ENCODE results near the gene TAF13.
A peak's percentile ranks its signal among the peaks of the same experiment; 100 is the strongest.

Gene TAF13, protein sequence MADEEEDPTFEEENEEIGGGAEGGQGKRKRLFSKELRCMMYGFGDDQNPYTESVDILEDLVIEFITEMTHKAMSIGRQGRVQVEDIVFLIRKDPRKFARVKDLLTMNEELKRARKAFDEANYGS

DNA sequence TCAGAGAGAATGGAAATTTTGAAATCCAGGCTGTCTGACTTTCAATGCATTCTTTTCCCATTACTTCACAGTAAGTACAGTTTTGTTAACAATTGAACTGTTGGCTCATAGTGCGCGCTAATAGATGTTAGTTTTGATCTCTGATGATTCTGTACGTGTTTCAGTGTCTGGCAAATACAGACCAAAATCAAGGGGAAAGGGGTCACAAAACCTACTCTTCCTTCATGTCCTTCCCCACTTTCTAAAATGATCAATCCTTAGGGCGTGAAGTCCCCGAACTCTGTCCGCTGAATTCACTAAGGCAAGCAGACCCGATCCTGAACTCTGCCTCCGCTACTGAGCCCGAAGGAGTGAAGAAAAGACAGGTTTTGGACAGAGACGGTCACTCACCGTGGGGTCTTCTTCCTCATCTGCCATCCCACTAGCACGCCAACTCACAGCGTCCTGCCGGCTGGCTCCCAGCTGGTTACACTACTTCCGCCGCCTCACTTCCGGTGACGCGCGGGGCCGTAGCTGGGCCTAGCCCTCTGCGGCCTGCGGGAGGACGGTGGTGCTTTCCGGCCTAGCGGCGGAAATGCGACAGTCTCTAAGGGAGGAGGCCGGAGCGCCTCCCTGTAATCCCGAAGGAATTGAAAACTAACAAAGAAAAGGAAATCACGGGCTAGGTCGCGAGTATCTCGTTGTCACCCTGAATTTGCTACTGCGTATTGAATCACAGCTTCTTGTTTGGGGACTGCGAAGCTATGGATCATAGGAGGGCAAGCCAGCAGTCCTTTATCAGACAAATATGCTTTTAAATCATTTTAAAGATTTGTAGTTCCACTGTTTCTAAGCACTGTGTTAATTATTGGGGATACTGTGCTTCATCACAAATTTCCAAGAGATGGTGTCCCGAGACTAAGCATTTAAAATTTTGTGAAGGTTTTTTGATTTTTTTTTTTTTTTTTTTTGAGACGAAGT, at the start of gene TAF13:
Gene TAF13 (minus strand): TSS at position 473 of the 960 bp plus-strand sequence. CDS start 56 bp downstream, at position 417.
- peak; percentile 79 to 95 (median 92) for DNase-seq

DNA sequence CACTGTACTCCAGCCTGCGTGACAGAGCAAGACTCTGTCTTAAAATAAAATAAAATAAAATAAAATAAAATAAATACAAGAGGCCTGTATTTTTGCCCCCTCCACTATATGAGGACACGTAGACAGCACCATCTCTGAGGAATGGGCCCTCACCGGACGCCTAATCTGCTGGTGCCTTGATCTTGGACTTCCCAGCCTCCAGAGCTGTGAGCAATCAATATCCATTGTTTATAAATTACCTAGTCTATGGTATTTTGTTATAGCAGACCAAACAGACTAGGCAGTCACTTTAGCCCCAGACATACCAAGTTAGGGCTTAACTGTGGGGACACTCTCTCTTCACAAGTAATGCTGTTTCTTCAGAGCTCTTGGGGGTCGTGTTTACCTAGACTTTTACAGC, 44.6 kb upstream of the TAF13 start:
- no peak for DNase-seq

DNA sequence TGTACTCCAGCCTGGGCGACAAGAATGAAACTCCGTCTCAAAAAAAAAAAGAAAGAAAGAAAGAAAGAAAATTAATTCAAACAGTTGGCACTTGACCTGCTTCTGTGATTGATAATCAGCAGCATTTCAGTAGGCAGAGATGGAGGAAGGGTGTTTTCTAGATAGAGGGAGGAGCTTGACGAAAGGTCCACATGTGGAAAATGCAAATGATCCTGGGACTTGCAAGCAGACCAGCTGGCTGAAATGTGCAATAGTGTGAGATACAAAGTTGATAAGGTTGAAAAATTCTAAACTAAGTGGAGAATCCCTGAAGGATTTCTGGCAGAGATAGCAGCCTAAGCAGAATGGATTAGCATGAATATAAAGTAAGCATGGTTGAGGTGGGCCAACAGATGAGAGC, 42.3 kb upstream of the TAF13 start:
- DNase-seq: no peak

DNA sequence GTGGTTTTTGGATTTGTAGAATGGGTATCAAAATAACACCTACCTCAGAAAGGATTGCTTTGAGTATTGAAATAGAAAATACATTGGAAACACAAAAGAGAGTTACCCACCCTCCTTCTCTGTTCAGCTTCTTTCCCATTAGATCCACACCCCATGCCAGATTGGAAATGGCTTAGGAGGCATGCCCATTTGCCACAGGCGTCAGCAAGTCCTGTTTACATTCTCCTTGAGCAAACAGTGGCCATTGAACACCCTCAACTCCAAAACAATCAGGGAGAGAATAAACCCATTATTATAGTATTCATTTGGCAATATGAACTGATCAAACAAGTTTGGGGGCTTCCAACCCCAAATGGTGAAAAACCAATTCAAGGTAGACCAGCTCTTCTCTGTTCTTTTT, 40.5 kb upstream of the TAF13 start:
- DNase-seq: no peak

DNA sequence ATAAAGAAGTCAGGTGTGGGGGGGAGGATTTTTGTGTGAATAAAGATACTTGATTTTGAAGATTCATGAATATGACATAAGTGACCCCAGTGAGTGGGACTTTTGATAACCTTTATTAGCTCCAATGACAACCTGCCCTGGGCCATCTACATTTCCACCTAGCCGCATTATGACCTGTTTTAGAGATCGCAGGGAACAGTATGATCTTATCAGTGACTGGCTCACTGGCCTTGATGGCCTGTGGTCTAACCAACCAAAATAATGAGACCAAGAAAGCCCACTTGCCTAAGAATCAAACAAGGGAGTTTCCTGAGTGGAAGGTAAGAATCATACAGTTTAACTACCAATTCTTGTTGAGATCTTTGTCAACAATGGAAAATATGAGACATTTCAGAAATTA, 39.9 kb upstream of the TAF13 start:
- DNase-seq: no peak

DNA sequence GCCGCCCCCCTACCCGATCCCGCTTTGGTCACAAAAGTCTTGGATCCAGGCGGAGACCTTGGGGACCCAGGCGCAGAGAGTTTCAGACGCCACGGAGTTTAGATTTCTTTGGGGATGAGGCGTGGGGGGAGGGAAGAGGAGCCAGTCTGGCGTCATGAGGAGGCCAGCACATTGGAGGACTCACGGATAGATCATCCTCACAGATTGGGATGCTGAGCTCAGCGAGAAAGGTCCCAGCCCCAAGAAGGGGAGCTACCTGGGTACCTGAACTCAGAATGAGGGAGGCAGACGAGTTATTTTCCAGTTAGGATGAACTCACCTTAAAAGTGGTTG, 38.5 kb upstream of the TAF13 start:
- DNase-seq: peak in 1 of 14 donors; percentile 32

DNA sequence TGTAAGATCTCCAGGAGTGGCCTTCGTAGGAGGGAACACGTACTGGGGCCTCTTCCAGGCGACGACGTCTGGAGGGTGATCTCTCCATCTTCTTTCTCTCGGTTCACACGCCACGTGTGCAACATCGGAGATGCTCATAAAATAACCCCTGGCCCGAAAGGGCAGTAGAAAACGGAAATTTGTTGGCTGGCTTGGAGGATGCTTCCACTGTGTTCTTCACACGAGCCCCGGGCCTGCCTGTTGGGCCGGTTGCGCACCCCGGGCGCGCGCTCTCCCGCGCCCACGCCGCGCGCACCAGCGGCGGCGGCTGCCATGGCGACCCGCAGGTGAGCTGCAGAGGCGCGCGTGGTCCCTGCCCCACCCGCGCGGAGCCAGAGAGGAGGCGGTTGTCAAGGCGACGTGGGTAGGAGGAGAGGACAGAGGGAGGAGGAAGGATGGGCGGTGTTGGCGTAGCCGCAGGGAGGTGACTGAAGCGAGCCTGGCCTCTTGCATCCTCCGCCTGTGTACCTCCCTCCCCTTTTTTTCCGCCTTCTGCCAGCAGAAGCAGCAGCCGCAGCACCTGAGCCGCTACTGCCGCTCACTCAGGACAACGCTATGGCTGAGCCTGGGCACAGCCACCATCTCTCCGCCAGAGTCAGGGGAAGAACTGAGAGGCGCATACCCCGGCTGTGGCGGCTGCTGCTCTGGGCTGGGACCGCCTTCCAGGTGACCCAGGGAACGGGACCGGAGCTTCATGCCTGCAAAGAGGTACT, 38.0 kb upstream of the TAF13 start, which contains the start of gene ELAPOR1:
Gene ELAPOR1 (plus strand): TSS at position 526 of the 752 bp plus-strand sequence. CDS start 69 bp downstream, at position 595.
- DNase-seq: peak in 8 of 14 donors; percentile 4 to 86 (median 22)

DNA sequence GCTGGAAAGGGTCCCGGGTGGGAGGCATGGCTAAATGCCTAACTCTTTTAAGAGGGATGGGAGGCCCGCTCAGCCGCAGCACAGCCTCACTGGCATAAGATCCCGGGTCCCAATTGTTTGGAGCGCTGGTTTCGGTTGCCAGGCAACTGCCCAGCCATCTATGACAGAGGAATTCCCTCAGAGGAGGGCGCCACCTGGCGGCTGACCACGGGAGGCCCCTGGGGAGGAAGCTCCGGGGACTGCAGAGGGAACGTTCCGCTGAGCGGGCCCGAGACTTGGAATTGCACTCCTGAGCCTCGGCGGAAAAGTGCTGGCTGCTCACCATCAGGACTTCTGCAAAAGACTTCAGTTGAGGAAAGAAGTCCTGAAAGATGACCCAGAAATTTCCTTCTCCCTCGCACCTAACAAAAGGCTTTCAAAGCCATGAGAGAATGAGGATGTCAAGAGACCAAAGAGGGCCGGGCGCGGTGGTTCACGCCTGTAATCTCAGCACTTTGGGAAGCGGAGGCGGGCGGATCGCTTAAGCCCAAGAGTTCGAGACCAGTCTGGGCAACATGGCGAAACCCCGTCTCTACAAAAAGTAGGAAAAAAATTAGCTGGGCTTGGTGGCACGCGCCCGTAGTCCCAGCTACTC, 37.0 kb upstream of the TAF13 start:
- peak; percentile 5 to 91 (median 80) for DNase-seq

DNA sequence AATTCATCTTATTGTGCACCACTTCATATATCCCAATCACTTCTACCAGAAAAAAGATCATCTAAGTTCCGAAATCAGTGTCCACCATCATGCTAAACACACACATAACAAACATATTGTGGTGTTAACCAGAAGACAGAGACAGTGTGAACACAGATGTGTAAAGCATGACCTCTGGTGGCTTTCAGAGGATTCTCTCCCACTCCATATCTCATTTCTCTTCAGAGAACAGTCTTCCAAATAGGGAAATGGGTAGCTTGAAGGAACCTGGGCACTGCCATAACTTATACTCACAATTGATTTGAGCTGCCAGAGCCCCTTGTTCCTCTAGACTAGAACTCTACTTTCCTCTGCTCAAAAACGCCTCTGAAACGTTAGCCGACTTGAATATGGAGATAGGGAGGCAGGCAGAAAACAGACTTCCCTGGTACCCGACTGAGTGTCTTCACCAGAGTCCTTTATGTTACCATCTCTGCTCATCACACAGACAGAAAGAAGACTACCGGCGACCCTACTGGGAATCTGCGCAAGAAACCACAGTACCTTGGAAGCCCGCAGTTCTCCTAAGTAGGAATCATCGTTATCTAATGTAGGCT, 36.4 kb upstream of the TAF13 start:
- peak in 1 of 14 donors; percentile 44 for DNase-seq

DNA sequence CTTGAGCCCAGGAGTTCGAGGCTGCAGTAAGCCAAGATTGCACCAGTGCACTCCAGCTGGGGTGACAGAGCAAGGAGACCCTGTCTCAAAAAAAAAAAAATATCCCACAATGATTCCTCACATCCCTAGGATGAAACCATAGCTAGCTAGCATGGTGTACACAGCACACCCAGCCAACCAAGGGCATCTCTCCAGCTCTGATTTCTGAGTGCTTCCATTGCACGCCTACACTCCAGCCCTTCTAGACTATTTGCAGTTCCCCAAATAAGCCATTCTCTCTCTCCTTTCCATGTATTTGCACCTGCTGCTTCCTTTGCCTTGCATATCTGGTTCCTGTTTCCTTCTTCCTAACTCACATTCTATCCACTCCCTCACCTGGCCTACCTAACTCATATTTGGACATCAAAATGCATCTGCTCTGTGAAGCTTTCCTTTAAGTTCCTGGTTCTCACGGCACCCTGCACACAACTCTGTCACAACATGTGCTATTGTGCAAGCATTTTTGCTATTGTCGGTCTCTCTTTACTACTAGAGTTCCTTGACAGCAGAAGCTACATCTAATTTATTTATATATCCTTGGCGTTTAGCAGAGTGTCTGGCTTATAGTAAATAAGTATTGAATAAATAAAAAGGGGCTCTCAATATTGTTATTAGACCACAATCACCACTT, 35.7 kb upstream of the TAF13 start:
- no peak for DNase-seq

DNA sequence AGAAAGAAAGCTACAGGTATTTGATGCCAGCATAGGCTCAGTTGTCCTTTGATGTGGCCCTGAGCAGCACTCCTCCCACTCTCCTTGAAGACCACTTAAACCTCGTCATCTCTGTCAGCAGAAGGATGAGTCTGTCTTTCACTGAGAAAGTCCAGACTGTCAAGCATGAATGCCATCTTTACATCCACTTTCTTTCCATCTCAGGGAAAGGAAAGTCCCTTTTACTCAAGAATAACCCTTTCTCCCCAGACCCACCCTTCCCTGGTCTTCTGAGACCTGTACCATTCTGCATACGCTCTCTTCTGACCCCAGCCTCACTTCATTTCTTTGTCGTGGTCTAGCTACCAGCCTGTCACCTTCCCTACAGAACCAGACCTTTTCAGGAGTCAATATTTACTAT, 34.1 kb upstream of the TAF13 start:
- DNase-seq: no peak

DNA sequence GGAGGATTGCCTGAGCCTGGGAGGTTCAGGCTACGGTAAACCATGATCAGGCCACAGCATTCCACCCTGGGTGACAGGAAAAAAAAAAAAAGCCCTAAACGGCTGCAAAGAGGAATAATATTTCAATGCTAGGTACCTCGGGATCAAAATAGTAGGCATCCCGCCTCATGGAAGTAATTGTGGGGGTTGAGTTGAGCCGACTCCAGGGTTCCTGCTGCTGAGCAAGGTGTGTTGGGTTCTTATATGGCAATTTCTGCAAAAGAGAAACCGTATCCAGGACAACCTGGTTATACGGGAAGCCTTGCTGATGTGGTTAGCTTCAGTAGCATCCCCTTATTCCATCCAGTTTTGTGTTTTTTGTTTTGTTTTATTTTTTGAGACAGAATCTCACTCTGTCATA, 32.0 kb upstream of the TAF13 start:
- no peak for DNase-seq

DNA sequence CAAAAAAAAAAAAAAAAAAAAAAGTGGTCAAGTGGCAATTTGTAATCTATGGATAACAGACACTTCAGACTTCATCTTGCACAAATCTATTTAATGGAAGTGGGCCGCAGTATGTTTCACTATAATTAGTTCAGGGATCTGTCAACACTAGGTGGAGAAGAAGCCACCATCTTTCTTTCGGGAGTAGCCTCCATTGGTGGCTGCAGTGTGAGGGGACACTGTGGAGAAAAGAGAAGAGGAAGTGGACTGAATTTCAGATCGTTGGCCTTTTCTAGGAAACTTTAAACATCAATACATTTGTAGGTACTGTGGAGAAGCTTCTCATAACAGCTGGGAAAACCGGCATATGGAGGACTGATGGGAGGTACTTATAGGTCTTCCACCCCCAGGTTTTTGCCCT, 30.1 kb upstream of the TAF13 start:
- DNase-seq: no peak

DNA sequence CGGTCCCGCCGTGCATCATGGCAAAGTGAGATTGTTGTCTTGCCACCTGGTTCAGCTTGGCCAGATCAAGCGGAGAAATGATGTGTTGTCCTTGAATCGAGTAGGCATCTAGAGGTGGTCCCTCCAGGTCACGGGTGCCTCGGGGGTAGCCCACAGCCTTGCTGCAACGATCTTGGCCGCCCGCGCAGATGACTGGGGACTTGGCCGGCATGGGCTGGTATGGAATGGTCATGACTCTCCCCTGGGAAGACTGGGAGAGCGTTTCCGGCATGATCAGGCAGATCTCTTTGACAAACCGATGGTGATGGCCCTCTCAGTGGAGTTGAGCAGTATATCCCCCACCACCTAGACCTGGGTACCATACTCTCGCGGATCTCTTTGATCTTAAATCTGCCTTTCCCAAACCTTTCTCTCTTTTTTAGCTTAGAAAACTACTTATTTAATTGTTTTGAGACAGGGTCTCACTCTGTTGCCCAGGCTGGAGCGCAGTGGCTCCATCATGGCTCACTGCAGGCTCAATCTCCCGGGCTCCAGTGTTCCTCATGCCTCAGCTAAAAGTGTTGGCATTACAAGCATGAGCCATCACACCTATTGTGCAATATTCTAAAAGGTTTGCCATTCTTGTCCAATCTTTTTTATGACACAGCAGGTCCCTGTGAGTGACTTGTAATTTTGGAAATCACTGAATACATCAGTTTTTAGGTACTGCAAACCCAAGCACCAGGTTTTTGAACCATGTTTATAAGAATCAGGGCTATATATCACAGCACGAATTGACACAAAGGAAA, 28.8 kb upstream of the TAF13 start:
- DNase-seq: no peak

DNA sequence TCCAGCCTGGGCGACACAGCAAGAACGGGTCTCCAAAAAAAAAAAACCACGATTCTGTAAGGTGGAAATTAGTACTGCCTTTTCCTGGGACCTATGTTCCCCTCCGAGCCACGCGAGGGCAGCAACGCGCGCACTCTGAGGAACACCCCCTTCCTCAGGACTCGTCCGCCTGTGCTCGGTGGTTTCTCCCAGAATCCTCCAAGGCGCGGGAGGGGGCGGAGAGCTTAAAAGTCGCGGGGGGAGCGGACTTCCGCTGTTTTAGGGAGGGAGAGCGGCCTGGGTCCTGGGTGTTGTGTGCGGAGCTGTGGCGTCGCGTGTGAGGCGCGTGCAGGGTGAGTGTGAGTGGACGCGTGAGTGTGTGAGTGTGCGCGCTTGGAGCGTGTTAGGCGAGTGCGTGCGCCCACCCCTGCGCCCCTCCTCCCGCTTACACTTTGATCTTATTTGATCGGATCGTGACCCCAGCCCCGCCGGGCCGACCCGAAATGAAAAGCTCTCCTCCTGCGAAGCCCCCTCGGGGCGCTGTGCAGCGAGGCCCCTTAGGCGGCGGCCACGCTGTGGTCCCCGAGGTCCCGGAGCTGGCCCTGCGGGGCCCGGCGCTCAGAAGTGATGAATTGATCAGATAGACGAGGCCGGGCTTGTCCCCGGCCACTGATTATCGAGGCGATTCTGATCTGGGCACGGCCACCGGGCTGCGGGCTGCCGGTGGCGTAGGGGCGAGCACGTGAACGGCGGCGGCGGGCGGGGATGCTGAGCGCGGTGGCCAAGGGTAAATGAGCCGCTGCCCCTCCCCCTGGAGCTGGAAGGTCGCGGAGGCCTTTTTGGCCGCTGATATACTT, 24.4 kb upstream of the TAF13 start:
- peak; percentile 60 to 95 (median 92) for DNase-seq

DNA sequence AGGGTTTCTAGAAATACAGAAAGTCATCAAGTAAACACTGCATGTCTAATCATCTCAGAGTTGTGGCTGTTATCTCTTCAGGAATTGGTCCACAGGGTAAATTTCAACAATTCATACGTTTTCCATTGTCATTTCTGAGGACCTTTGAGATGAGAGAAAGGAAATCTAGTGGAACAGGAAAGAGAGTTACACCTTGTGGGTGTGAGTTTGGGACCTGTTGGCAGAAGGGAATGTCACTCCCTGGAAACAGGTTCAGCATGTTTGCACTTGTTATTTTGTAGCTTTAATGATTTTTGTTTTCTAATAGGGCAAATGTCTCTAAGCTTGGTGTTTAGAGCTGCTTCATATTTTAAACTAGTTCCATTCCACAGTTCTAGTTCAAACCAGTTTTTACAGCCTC, 20.3 kb upstream of the TAF13 start:
- DNase-seq: no peak

DNA sequence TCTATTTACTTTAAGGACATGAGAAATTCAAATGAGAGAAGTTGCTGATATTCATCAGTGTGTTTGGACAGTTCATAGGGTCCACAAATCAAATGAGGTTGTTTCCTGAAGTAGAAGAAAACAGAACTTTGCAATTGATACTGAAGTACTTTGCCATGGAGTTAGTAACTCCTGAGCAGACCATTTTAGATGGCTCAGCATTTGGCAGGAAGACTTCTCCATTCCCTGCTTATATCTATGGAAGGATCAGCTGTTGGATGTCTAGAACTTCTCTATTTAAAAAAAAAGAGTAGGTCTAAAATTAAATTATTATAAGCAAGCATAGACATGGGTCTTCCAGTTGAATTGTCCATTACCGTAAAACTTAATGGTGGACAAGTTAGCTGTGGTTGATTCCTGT, 19.8 kb upstream of the TAF13 start:
- DNase-seq: no peak

DNA sequence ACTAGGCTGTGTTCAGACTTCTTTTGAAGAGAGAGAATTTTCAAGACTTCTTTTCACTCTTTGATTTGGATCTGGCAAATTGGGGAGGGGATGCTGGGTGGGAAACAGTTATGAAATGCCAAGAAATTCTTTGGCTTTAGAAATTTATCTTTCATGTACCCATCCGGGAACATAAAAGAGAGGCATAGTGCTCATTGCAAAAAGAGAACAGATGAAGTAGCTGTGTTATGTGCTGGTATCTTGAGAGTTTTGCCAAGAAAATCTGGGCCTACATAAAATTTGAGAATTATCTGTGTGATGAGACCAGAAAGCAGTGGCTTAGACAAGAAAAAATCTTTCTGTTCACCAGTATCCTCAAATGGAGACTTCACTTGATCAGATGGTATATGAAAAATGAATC, 19.1 kb upstream of the TAF13 start:
- no peak for DNase-seq

DNA sequence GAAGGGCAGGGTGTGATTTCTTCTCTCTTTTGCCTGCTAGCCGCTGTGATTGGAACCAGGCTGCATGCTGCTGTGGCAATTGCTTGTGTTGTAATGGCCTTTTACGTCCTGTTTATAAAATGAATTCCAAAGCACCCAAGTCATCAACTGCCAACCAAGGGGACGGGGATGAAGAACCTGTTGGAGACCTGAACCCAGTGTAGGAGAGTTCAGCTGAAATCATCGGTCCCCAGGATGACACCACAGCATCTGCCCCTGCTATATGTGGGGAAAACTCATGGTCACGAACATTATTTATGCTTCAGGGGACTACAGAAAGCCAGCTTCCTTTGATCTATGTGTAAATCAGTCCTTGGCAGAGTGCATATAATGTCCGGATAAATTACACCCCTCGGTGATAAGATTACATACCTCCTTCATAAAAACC, 18.6 kb upstream of the TAF13 start:
- DNase-seq: no peak

DNA sequence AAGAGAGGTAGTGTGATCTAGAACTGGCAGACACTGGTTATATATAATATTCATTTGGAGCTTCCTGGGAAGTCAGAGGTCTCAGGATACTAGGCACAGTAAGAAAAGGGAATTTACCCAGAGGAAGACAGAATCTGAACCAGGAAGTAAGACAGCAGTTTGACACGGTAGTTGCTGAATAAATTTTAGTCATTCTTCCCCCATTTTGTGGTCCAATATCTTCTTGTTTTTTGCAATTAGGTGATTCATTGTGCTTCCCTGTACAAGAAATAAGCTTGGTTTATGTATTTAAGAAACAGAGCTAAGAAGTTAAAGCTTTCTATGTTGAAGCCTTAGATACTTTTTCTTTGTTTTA, 16.0 kb upstream of the TAF13 start:
- DNase-seq: no peak
